GM19043 (cell line): ENCODE data around the gene MIB2.
"Not testable (repeated sequence)": the region's sequence is repeated elsewhere in the genome, so short reads cannot be mapped to it uniquely, and the experiment has no call there.

Experiments
- ATAC-seq: cut with Tn5 transposase; IDR thresholded peaks from one replicate; pipeline ENCODE4 v1.9.1; 2021; ENCODE audit warnings: low read depth; ENCODE audit not compliant: unreplicated experiment

The MIB2 gene

DNA sequence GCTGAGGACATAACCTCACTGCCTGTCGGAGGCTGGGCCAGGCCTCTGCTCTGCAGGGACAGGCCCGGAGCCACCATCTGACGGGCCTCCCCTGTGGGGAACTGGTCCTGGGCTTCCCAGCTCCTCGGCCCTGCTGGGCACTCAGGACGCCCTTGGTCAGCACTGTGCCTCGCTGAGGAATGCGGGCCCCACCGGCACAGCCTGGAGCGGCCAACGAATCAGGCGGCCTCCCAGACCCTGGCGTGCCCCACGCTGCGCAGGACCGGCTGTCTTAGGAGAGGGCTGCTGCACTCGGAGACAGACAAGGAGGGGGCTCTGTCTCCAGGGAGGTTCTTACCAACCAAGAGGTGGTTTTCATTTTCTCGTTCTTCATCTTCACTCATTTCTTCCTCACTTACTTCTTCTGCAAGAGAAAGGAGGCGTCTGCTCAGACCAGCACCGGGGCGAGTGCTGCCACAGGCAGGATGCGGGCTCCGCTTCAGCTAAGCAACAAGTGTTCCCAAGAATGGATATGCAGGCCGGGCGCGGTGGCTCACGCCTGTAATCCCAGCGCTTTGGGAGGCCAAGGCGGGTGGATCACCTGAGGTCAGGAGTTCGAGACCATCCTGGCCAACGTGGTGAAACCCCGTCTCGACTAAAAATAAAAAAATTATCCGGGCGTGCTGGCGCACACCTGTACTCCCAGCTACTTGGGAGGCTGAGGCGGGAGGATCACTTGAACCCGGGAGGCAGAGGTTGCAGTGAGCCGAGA is 25.6 kb downstream of the MIB2 start:
- not testable (repeated sequence) for ATAC-seq

DNA sequence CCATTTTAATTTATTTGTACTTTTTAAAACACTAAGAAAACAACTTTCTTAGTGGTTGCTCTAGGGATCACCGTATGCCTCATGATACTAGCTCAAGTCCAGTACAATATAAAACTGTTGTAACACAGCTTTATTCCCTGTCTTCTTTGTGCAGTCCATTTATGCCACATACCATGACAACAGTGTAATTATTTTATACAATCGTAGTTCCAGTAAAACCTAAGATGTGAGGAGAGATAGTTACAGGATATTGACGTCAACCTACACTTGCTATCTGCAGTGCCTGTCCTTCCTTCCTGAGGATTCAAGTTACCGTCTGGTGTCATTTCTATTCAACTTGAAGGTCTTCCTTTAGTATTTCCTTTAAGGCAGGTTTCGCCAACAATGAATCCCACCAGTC is 31.0 kb downstream of the MIB2 start:
- ATAC-seq, result not testable (repeated sequence)

GRCh38 chr1:1647567-1648241 is 32.4 kb downstream of the MIB2 start:
- not testable (repeated sequence) for ATAC-seq

DNA sequence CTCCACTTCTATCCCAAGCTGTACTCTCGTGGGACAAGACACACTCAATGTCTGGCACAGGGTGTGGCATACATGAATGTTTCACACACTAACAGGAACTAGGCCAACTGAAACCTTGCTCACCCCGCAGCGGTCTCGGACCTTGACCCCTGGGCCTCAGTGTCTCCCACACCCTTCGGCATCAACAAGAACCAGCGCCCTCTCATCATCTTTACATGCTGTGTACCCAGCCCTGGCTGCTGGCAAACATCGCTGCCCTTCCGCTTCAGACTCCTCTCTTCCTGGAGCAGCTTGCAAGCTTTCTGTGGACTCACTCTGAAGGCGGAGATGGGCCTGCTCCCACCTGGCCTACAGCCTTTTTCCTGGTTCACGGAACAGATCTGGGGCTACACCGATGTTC is 33.0 kb downstream of the MIB2 start:
- ATAC-seq, result not testable (repeated sequence)

- peak; percentile 74 for ATAC-seq
Observed at GRCh38 chr1:1658583-1659549, 43.6 kb downstream of the MIB2 start, which contains the start of gene CDK11B. Gene CDK11B, minus strand, starts transcription at chr1:1659004. Its CDS starts 1,519 bp downstream, at chr1:1657485.

- not testable (repeated sequence) for ATAC-seq
Observed at GRCh38 chr1:1662392-1662791, 47.1 kb downstream of the MIB2 start.

GRCh38 chr1:1662830-1663560 is 47.7 kb downstream of the MIB2 start:
- ATAC-seq, result not testable (repeated sequence)

DNA sequence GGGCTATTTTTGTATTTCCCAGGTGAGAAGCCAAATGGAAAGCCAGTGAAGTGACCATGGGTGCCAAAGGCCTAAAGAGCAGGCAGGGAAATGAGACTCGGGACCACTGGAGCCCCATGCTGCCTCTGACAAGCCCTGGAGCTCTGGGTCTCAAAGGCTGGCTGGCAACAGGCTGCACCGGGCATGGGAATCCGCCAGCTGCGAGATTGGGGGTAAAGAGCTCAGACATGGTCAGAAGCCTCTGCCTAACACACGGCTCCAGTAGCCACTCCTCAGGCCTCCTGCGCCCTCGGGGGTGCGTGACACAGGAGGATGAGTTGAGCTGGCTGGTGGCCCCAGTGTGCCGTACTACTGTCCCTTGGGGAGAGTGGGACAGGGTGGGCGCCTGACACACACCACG is 49.0 kb downstream of the MIB2 start:
- ATAC-seq, result not testable (repeated sequence)

DNA sequence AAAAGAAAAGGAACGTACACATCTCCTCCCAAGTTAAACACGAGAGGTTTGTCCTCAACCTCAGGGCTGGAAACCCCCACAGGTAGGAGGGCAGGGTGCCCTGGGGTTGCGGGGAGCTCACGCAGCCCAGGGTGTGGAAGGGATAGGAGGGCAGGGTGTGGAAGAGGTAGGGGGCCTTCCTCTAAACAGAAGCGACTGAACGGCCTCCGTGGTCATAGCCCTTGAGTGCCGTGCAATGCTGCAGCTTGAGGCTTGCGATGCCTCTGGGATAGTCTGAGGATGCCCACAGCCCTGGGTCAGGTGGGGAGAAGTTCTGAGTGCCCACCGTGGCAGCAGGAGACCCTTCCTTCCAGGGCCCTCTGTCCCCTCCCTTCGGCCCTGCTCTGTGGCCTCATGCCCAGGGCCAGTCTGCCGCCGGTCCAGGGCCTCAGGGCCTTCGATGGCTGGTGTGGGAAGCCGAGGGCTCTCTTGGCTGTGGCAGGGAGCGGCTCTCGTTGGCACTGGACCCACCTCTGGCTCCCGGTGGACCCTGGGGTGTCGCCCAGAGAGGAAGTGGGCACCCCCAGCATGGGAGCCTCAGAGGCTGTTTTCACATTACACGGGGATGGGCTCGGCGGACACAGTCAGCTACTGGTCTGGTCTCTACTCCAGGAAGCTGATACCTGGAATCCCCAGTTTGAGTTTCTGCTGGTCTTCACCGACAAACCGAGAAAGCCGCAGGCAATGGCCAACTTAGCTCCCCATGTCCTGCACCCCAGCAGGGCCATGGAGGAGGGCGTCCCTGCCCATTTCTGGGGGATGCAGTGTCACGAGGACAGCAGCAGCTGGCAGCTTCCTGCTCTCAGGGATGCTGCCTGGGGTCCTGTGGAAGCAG is 49.9 kb downstream of the MIB2 start:
- no peak for ATAC-seq

- ATAC-seq, result no peak
Observed at GRCh38 chr1:1665815-1666251, 50.5 kb downstream of the MIB2 start.

DNA sequence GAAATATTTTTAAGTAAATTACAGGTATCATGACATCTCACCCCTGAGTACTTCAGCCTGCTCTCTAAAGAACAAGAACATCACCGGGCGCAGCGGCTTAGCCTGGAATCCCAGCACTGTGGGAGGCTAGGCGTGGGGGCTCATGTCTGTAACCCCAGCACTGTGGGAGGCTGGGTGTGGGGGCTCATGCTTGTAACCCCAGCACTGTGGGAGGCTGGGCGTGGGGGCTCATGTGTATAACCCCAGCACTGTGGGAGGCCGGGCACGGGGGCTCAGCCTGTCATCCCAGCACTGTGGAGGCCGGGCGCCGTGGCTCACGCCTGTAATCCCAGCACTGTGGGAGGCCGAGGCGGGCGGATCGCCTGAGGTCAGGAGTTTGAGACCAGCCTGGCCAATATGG is 51.2 kb downstream of the MIB2 start:
- no peak for ATAC-seq

GRCh38 chr1:1669468-1670440 is 54.5 kb downstream of the MIB2 start:
- no peak for ATAC-seq

GRCh38 chr1:1670866-1671265 is 55.6 kb downstream of the MIB2 start:
- no peak for ATAC-seq

DNA sequence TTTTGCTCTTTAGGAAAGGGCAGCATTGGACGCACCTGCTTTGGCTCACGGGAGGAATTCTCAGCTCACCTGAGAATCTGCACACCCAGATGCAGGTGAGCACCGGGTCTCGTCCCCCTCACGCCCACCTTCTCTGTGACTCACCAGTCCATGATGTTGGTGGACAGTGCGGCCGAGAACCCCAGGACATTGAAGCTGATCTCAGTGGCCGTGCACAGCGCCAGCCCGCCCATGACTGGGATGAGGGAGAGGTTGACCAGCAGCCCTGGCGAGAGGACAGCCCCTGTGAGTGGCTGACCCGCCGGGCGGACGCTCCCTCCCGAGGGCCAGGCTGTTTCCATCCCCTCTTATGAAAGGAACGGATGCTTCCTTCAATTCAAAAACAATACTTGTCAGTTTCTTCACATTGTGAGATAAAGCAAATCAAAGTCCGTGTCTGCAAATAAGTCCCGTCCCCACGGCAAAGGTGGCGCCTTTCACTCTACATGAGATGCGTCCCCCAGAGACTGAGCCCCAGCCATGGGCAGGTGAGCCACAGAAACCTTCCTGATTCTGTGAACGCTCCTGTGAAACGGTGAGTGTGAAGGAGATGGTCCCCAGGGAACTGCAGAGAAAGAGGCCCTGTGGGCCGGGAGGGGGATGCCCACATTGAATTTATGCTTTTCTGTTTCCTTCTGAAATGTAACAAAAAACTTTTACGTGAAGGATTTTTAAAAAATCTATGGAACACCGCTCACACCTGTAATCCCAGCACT is 56.2 kb downstream of the MIB2 start:
- ATAC-seq, result no peak

- ATAC-seq, result no peak
Observed at GRCh38 chr1:1672181-1672965, 57.1 kb downstream of the MIB2 start.

- ATAC-seq, result not testable (repeated sequence)
Observed at GRCh38 chr1:1674806-1675205, 59.5 kb downstream of the MIB2 start.
